HL-60 (cell line): ENCODE measurements around the gene ROR1.

Experiments used
- DNase-seq, 2 experiments: peaks; one replicate each; pipeline ENCODE4 v3.0.0-alpha.2; 2010 to 2020; ENCODE audit warnings: low read depth in 1 of 2, low spot score in 1 of 2
- H3K27ac ChIP-seq: fragments of 250-450 bp; sonication (Bioruptor Pico); replicated peaks from 2 replicates; pipeline ENCODE4 v1.5.1; 2020; ENCODE audit warnings: mild to moderate bottlenecking, moderate library complexity
- H3K27me3 ChIP-seq: fragments of 250-450 bp; sonication (Bioruptor Pico); 2 replicates; pipeline ENCODE4 v1.5.1; 2021; ENCODE audit warnings: mild to moderate bottlenecking, moderate library complexity; ENCODE audit not compliant: insufficient read depth, poor library complexity, severe bottlenecking
- H3K4me3 ChIP-seq: replicated peaks from 2 replicates; pipeline ENCODE4 v1.5.1; 2011; ENCODE audit warnings: mild to moderate bottlenecking, control low read depth, low read length; ENCODE audit not compliant: insufficient read depth
- GABPA ChIP-seq: IDR thresholded peaks from 2 replicates; pipeline ENCODE4 v1.6.1; 2012; ENCODE audit warnings: low read depth
- POLR2AphosphoS5 ChIP-seq: IDR thresholded peaks from 2 replicates; pipeline ENCODE4 v1.6.1; 2012; ENCODE audit warnings: low read depth
- SPI1 ChIP-seq: IDR thresholded peaks from 2 replicates; pipeline ENCODE4 v1.6.1; 2012; ENCODE audit warnings: low read depth, mild to moderate bottlenecking, borderline replicate concordance
- TF ChIP-seq, protein P1 (sequence below): IDR thresholded peaks from 2 replicates; pipeline ENCODE4 v1.6.1; 2012; ENCODE audit warnings: low read depth; ENCODE audit not compliant: insufficient replicate concordance
- TF ChIP-seq, protein P2 (sequence below): IDR thresholded peaks from one replicate; pipeline ENCODE4 v1.5.1; 2011; ENCODE audit warnings: low read length, control low read depth, inconsistent platforms; ENCODE audit not compliant: insufficient read depth

The ROR1 gene

DNA sequence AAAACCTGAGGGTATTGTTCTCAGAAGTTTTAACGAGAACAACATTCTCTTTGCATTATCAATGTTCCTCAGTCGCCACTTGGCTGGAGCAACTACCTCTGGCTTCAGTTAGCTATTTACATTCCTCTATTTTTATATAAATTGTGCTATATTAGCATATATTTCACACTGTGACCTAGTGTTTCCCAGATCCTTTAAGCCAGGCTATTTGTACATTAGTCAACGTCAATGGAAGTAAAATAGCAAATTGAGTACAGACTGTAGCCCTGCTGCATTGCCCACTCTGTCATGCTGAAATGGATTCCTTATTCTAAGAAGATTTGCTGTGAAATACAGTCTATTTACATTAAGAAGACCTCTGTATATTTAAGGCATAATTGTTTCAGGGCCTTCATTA, 213.8 kb downstream of the ROR1 start:
- Histone ChIP-seq H3K4me3 (no peak overlapping the region), H3K27me3 (no peaks in the 10 kb centered on the region), H3K27ac (no peak overlapping the region)
- no peak for DNase-seq
- TF ChIP-seq GABPA (no peak), POLR2AphosphoS5 (no peak), SPI1 (no peak)
- TF ChIP-seq, protein P1, sequence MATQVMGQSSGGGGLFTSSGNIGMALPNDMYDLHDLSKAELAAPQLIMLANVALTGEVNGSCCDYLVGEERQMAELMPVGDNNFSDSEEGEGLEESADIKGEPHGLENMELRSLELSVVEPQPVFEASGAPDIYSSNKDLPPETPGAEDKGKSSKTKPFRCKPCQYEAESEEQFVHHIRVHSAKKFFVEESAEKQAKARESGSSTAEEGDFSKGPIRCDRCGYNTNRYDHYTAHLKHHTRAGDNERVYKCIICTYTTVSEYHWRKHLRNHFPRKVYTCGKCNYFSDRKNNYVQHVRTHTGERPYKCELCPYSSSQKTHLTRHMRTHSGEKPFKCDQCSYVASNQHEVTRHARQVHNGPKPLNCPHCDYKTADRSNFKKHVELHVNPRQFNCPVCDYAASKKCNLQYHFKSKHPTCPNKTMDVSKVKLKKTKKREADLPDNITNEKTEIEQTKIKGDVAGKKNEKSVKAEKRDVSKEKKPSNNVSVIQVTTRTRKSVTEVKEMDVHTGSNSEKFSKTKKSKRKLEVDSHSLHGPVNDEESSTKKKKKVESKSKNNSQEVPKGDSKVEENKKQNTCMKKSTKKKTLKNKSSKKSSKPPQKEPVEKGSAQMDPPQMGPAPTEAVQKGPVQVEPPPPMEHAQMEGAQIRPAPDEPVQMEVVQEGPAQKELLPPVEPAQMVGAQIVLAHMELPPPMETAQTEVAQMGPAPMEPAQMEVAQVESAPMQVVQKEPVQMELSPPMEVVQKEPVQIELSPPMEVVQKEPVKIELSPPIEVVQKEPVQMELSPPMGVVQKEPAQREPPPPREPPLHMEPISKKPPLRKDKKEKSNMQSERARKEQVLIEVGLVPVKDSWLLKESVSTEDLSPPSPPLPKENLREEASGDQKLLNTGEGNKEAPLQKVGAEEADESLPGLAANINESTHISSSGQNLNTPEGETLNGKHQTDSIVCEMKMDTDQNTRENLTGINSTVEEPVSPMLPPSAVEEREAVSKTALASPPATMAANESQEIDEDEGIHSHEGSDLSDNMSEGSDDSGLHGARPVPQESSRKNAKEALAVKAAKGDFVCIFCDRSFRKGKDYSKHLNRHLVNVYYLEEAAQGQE, result no peak
- TF ChIP-seq, protein P2, sequence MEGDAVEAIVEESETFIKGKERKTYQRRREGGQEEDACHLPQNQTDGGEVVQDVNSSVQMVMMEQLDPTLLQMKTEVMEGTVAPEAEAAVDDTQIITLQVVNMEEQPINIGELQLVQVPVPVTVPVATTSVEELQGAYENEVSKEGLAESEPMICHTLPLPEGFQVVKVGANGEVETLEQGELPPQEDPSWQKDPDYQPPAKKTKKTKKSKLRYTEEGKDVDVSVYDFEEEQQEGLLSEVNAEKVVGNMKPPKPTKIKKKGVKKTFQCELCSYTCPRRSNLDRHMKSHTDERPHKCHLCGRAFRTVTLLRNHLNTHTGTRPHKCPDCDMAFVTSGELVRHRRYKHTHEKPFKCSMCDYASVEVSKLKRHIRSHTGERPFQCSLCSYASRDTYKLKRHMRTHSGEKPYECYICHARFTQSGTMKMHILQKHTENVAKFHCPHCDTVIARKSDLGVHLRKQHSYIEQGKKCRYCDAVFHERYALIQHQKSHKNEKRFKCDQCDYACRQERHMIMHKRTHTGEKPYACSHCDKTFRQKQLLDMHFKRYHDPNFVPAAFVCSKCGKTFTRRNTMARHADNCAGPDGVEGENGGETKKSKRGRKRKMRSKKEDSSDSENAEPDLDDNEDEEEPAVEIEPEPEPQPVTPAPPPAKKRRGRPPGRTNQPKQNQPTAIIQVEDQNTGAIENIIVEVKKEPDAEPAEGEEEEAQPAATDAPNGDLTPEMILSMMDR, result no peak

DNA sequence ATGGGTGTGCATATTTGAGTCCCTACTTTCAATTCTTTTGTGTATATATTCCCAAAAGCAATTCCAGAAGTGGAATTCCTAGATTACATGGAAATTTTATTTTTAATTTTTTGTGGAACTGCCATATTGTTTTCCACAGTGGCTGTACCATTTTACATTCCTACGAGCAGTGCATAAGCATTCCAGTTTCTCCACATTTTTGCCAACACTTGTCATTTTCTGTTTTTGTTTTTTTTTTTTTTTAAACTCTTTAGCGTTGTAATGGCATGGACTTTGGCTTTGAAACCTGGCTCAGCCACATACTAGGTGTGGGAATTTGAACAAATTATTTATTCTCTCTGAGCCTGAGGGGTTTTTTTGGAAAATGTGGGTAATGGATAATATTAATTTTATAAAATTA, 215.1 kb downstream of the ROR1 start:
- no peaks in the 10 kb centered on the region for H3K27me3 ChIP-seq
- H3K4me3 ChIP-seq, result no peak overlapping the region
- TF ChIP-seq, protein P1, result no peak
- TF ChIP-seq, protein P2, result no peak
- TF ChIP-seq POLR2AphosphoS5 (no peak), GABPA (no peak), SPI1 (no peak)
- no peak overlapping the region for H3K27ac ChIP-seq
- no peak for DNase-seq

DNA sequence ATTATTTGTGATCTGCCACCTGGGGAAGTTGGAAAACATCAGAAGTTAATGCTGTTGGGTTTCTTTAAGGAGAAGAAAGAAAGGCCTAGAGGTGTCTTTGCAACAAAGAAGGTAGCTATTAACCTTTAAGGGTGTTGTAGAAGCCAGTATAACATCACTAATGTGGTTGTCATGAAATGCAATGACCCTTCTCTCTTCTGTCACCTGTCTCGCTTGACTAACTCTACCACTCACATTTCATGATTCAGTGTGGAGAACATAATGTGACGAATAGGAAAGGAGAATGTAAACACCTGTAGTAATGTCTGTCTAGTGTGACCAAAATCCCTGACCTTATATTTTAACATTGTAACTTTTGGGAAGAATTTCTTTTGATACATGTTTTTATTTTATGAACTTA, 217.9 kb downstream of the ROR1 start:
- no peak for TF ChIP-seq SPI1
- TF ChIP-seq, protein P2, result no peak
- no peak for TF ChIP-seq POLR2AphosphoS5
- TF ChIP-seq, protein P1, result no peak
- no peak for TF ChIP-seq GABPA
- DNase-seq, result no peak

More for the DNA sequence above, 217.9 kb downstream of the ROR1 start:
- H3K27me3 ChIP-seq, result no peaks in the 10 kb centered on the region
- no peak overlapping the region for H3K4me3 ChIP-seq
- no peak overlapping the region for H3K27ac ChIP-seq
